Neural cell (in vitro differentiated cells): ENCODE data around the gene LYZ. TPM values are rescaled to one million over a fixed set of nuclear protein-coding genes. Genes with fewer than 3 reads are reported as not detected.

Source experiments
- H2AFZ ChIP-seq: fragments of 200-600, 300-800 bp; sonication (generic), shearing (Covaris generic); 2 replicates; pipeline ENCODE4 v1.6.0; 2014; ENCODE audit warnings: low read depth, mild to moderate bottlenecking, antibody characterized with exemption, low read length, moderate library complexity
- H3F3A ChIP-seq: fragments of 200-600 bp; shearing (Covaris generic); 2 replicates; pipeline ENCODE4 v1.6.1; 2016; ENCODE audit warnings: mild to moderate bottlenecking, moderate library complexity, mixed read lengths, antibody characterized with exemption, low read length; ENCODE audit not compliant: insufficient read depth, poor library complexity, severe bottlenecking
- H3K27ac ChIP-seq: fragments of 200-600, 300-800 bp; sonication (generic), shearing (Covaris generic); 2 replicates; pipeline ENCODE4 v1.5.1; 2014; ENCODE audit warnings: mild to moderate bottlenecking, low read length, moderate library complexity
- H3K27me3 ChIP-seq: fragments of 300-800, 200-600 bp; sonication (generic), shearing (Covaris generic); 2 replicates; pipeline ENCODE4 v1.6.0; 2014; ENCODE audit warnings: mild to moderate bottlenecking, low read depth, low read length, moderate library complexity; ENCODE audit not compliant: insufficient read depth
- H3K36me3 ChIP-seq: fragments of 300-800, 200-600 bp; sonication (generic), shearing (Covaris generic); 2 replicates; pipeline ENCODE4 v1.5.1; 2014; ENCODE audit warnings: mild to moderate bottlenecking, antibody characterized with exemption, low read length, moderate library complexity; ENCODE audit not compliant: insufficient read depth
- H3K4me2 ChIP-seq: fragments of 300-800, 200-600 bp; sonication (generic), shearing (Covaris generic); 2 replicates; pipeline ENCODE4 v1.6.0; 2014; ENCODE audit warnings: mild to moderate bottlenecking, low read length
- H3K4me3 ChIP-seq: fragments of 300-800, 200-600 bp; sonication (generic), shearing (Covaris generic); 2 replicates; pipeline ENCODE4 v1.5.1; 2014; ENCODE audit warnings: mild to moderate bottlenecking, low read length, moderate library complexity
- H3K79me2 ChIP-seq: fragments of 200-600 bp; shearing (Covaris generic); replicated peaks from 2 replicates; pipeline ENCODE4 v1.6.0; 2014; ENCODE audit warnings: mild to moderate bottlenecking, low read length, moderate library complexity; ENCODE audit not compliant: insufficient read depth
- H3K9ac ChIP-seq: fragments of 300-800, 200-600 bp; sonication (generic), shearing (Covaris generic); 2 replicates; pipeline ENCODE4 v1.6.1; 2016; ENCODE audit warnings: mild to moderate bottlenecking, low read length, mixed read lengths
- H3K9me2 ChIP-seq: fragments of 200-600 bp; shearing (Covaris generic); 2 replicates; pipeline ENCODE4 v1.6.1; 2016; ENCODE audit warnings: mild to moderate bottlenecking, low read length, mixed read lengths; ENCODE audit not compliant: insufficient read depth
- H3K9me3 ChIP-seq: fragments of 200-600, 300-800 bp; sonication (generic), shearing (Covaris generic); 2 replicates; pipeline ENCODE4 v1.6.1; 2016; ENCODE audit warnings: mild to moderate bottlenecking, mixed run types, low read length, moderate library complexity, mixed read lengths
- H4K20me1 ChIP-seq: fragments of 200-600 bp; shearing (Covaris generic); 2 replicates; pipeline ENCODE4 v1.6.1; 2016; ENCODE audit warnings: mild to moderate bottlenecking, mixed run types; ENCODE audit not compliant: insufficient read depth
- CTCF ChIP-seq: fragments of 450-650 bp; IDR thresholded peaks from 2 replicates; pipeline ENCODE4 v1.5.1; 2014; ENCODE audit warnings: antibody characterized with exemption, mild to moderate bottlenecking, moderate library complexity; ENCODE audit not compliant: poor library complexity, severe bottlenecking
- EP300 ChIP-seq: fragments of 450-650 bp; conservative IDR thresholded peaks from 2 replicates; pipeline ENCODE4 v1.6.1; 2014; ENCODE audit warnings: antibody characterized with exemption, mild to moderate bottlenecking, moderate library complexity; ENCODE audit not compliant: poor library complexity, severe bottlenecking
- EZH2 ChIP-seq: fragments of 200-600, 300-800 bp; shearing (Covaris generic), sonication (generic); IDR thresholded peaks from 2 replicates; pipeline ENCODE4 v1.6.1; 2014; ENCODE audit warnings: antibody characterized with exemption, low read length, borderline replicate concordance, mild to moderate bottlenecking; ENCODE audit not compliant: insufficient read depth, poor library complexity, severe bottlenecking
- MXI1 ChIP-seq: fragments of 450-650 bp; conservative IDR thresholded peaks from 2 replicates; pipeline ENCODE4 v1.6.1; 2014; ENCODE audit warnings: antibody characterized with exemption, mild to moderate bottlenecking; ENCODE audit not compliant: poor library complexity, severe bottlenecking
- POLR2AphosphoS5 ChIP-seq: IDR thresholded peaks from 2 replicates; pipeline ENCODE4 v1.6.1; 2012
- RAD21 ChIP-seq: fragments of 450-650 bp; conservative IDR thresholded peaks from 2 replicates; pipeline ENCODE4 v1.6.1; 2014; ENCODE audit warnings: antibody characterized with exemption, mild to moderate bottlenecking, moderate library complexity
- REST ChIP-seq: IDR thresholded peaks from 2 replicates; pipeline ENCODE4 v1.6.1; 2012; ENCODE audit warnings: borderline replicate concordance
- SMC3 ChIP-seq: fragments of 450-650 bp; conservative IDR thresholded peaks from 2 replicates; pipeline ENCODE4 v1.6.1; 2014; ENCODE audit warnings: antibody characterized with exemption, mild to moderate bottlenecking, moderate library complexity; ENCODE audit not compliant: poor library complexity
- TAF1 ChIP-seq: IDR thresholded peaks from 2 replicates; pipeline ENCODE4 v1.6.1; 2012; ENCODE audit warnings: low read depth
- polyA plus RNA-seq: library from polyadenylated mRNA; depleted of rRNA; stranded (reverse); fragments of >200 nt; gene quantifications from 2 replicates; pipeline ENCODE4 v1.2.3, GENCODE V29; 2014

Gene LYZ
- polyA plus RNA-seq, 1 donor from 2014 or later: 0.20 TPM

DNA sequence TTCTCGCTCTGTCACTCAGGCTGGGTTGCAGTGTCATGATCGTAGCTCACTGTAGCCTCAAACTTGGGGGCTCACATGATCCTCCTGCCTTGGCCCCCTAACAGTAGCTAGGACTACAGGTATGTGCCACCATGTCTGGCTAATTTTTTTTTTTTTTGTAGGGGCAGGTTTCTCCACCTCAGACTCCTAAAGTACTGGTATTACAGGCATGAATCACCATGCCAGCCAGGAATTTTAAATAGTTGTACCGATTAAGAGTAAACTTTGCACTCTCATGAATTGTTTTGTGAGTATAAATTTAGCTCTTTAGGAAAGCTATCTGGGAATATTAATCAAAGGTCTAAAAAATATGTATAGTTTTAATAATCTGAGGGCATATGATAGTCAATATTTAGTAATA, 36.9 kb downstream of the LYZ start:
- Histone ChIP-seq H3K9ac (no peak overlapping the region), H3K36me3 (no peaks in the 10 kb centered on the region), H3K4me2 (no peak overlapping the region), H3K27me3 (no peaks in the 10 kb centered on the region), H3K4me3 (no peak overlapping the region), H3K79me2 (no peaks in the 10 kb centered on the region), H3K9me3 (no peaks in the 10 kb centered on the region), H2AFZ (no peak overlapping the region), H3K9me2 (no peaks in the 10 kb centered on the region), H4K20me1 (no peaks in the 10 kb centered on the region), H3F3A (no peaks in the 10 kb centered on the region), H3K27ac (no peak overlapping the region)
- TF ChIP-seq SMC3: no peak
- no peak for TF ChIP-seq CTCF
- TF ChIP-seq EZH2: no peak
- TF ChIP-seq EP300: no peak
- no peak for TF ChIP-seq MXI1
- no peak for TF ChIP-seq RAD21
- no peak for TF ChIP-seq REST
- TF ChIP-seq TAF1: no peak
- TF ChIP-seq POLR2AphosphoS5: no peak

DNA sequence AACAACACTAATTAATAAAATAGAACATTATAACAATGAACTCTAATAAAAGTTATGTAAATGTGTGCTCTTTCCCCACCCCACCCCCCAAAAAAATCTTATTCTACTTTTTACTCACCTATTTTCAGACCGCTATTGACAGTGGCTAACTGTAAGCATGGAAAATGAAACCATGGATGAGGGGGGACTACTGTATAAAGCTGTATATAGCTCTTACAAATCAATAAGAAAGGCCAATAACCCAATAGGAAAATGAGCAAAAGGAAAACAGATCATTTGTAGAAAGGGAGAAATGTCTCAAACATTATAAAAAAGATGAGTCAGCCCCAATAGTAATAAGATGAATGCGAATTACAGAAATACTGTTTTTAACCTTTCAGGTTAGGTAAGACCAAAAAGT, 38.7 kb downstream of the LYZ start:
- no peak overlapping the region for H3K27ac ChIP-seq
- H3K27me3 ChIP-seq: no peaks in the 10 kb centered on the region
- no peaks in the 10 kb centered on the region for H3K79me2 ChIP-seq
- H2AFZ ChIP-seq: no peak overlapping the region
- no peak for TF ChIP-seq EZH2
- TF ChIP-seq CTCF: no peak
- TF ChIP-seq POLR2AphosphoS5: no peak
- TF ChIP-seq EP300: no peak
- TF ChIP-seq REST: no peak
- TF ChIP-seq SMC3: no peak
- TF ChIP-seq RAD21: no peak
- TF ChIP-seq TAF1: no peak
- TF ChIP-seq MXI1: no peak
- no peaks in the 10 kb centered on the region for H3K9me2 ChIP-seq
- H3K9me3 ChIP-seq: no peaks in the 10 kb centered on the region
- H3K4me2 ChIP-seq: no peak overlapping the region
- no peaks in the 10 kb centered on the region for H3F3A ChIP-seq
- no peak overlapping the region for H3K9ac ChIP-seq
- no peak overlapping the region for H3K4me3 ChIP-seq
- H3K36me3 ChIP-seq: no peaks in the 10 kb centered on the region
- no peaks in the 10 kb centered on the region for H4K20me1 ChIP-seq
